HepG2 (cell line): ENCODE results near the gene AQP9. TPM values are rescaled to one million over a fixed set of nuclear protein-coding genes. Genes with fewer than 3 reads are reported as not detected.

Experiments used
- BRD4 ChIP-seq: sonication (generic); formaldehyde crosslinking; IDR thresholded peaks from 2 replicates; pipeline ENCODE4 v1.4.0; 2020; ENCODE audit warnings: missing genetic modification reagents
- CREB1 ChIP-seq, 2 experiments: fragments of 450-650 bp in 1 of 2; IDR thresholded peaks; 2 replicates each; pipeline ENCODE4 v1.6.1; 2016 to 2017; ENCODE audit warnings: control low read depth in 1 of 2, mild to moderate bottlenecking in 1 of 2, missing compliant biosample characterization in 1 of 2, missing genetic modification characterization in 1 of 2
- HNRNPLL ChIP-seq: fragments of 200-400 bp; formaldehyde crosslinking; IDR thresholded peaks from 2 replicates; pipeline ENCODE4 v1.6.1; 2017; ENCODE audit warnings: mild to moderate bottlenecking, low read depth, low read length; ENCODE audit not compliant: poor library complexity, severe bottlenecking
- KDM2A ChIP-seq: sonication (generic); formaldehyde crosslinking; IDR thresholded peaks from 2 replicates; pipeline ENCODE4 v1.4.0; 2020; ENCODE audit warnings: low read depth, missing genetic modification reagents, borderline replicate concordance
- NCOA5 ChIP-seq: sonication (generic); formaldehyde crosslinking; IDR thresholded peaks from 2 replicates; pipeline ENCODE4 v1.4.0; 2020; ENCODE audit warnings: missing genetic modification reagents
- NRL ChIP-seq: sonication (generic); formaldehyde crosslinking; IDR thresholded peaks from 2 replicates; pipeline ENCODE4 v1.5.0; 2020; ENCODE audit warnings: missing genetic modification reagents, mild to moderate bottlenecking, moderate library complexity, borderline replicate concordance
- RAD21 ChIP-seq: fragments of 450-650 bp; formaldehyde crosslinking; IDR thresholded peaks from 2 replicates; pipeline ENCODE4 v1.5.0; 2020; ENCODE audit warnings: mild to moderate bottlenecking
- STAG1 ChIP-seq: sonication (generic); formaldehyde crosslinking; IDR thresholded peaks from 2 replicates; pipeline ENCODE4 v1.4.0; 2020; ENCODE audit warnings: missing genetic modification reagents
- TEAD3 ChIP-seq: optimal IDR thresholded peaks from 2 replicates; pipeline ENCODE3; 2016; ENCODE audit warnings: borderline replicate concordance
- YY1 ChIP-seq: IDR thresholded peaks from 2 replicates; pipeline ENCODE4 v1.6.1; 2011; ENCODE audit warnings: low read length, low read depth, moderate library complexity, mild to moderate bottlenecking; ENCODE audit not compliant: insufficient read depth, insufficient replicate concordance
- ZEB1 ChIP-seq: IDR thresholded peaks from 2 replicates; pipeline ENCODE4 v1.6.1; 2012; ENCODE audit warnings: mild to moderate bottlenecking, low read depth, inconsistent platforms; ENCODE audit not compliant: insufficient replicate concordance
- ZFY ChIP-seq: sonication (generic); formaldehyde crosslinking; IDR thresholded peaks from 2 replicates; pipeline ENCODE4 v1.4.0; 2020; ENCODE audit warnings: missing genetic modification reagents
- ZNF224 ChIP-seq: sonication (generic); formaldehyde crosslinking; IDR thresholded peaks from 2 replicates; pipeline ENCODE4 v1.5.0; 2020; ENCODE audit warnings: mild to moderate bottlenecking, missing genetic modification reagents
- polyA plus RNA-seq, 8 experiments: library from polyadenylated mRNA; depleted of rRNA in 3 of 8; stranded (reverse) in 7 of 8; unstranded in 1 of 8; fragments of >200 nt; fragmentation: Illumina TruSeq in 4 of 8; extraction: Trizol in 4 of 8; gene quantifications; 2 replicates each; pipeline versions ENCODE4 v1.2.1 to v1.2.3, GENCODE V29; 2011 to 2016; ENCODE audit warnings: low read depth in 4 of 8, missing spikeins in 1 of 8, mixed read lengths in 1 of 8; ENCODE audit not compliant: insufficient read depth in 1 of 8
- total RNA-seq, 5 experiments: library from RNA; depleted of rRNA; stranded (reverse); fragments of >200 nt; fragmentation: Illumina TruSeq; extraction: Trizol; gene quantifications; 2 replicates each; pipeline ENCODE4 v1.2.3, GENCODE V29; 2016; ENCODE audit warnings: low read depth in 1 of 5
- TF ChIP-seq, protein P1 (sequence below): sonication (generic); formaldehyde crosslinking; IDR thresholded peaks from 2 replicates; pipeline ENCODE4 v1.8.0; 2023; ENCODE audit warnings: mild to moderate bottlenecking, missing genetic modification reagents
- TF ChIP-seq, protein P2 (sequence below): sonication (generic); formaldehyde crosslinking; IDR thresholded peaks from 2 replicates; pipeline ENCODE4 v1.5.0; 2020; ENCODE audit warnings: missing genetic modification reagents, mild to moderate bottlenecking, borderline replicate concordance
- TF ChIP-seq, protein P3 (sequence below): sonication (generic); formaldehyde crosslinking; IDR thresholded peaks from 2 replicates; pipeline ENCODE4 v1.8.1; 2023; ENCODE audit warnings: mild to moderate bottlenecking, moderate library complexity, missing genetic modification reagents
- TF ChIP-seq, protein P4 (sequence below): sonication (generic); formaldehyde crosslinking; IDR thresholded peaks from 2 replicates; pipeline ENCODE4 v1.4.0; 2020; ENCODE audit warnings: mild to moderate bottlenecking, missing genetic modification reagents
- TF ChIP-seq, protein P5 (sequence below): sonication (generic); formaldehyde crosslinking; IDR thresholded peaks from 2 replicates; pipeline ENCODE4 v1.4.0; 2020; ENCODE audit warnings: missing genetic modification reagents

Gene AQP9
- total and polyA plus RNA-seq, 2 of the 13 experiments (the other 11 are each of a cell fraction or from before 2014, with no cell fraction given), result not detected

DNA sequence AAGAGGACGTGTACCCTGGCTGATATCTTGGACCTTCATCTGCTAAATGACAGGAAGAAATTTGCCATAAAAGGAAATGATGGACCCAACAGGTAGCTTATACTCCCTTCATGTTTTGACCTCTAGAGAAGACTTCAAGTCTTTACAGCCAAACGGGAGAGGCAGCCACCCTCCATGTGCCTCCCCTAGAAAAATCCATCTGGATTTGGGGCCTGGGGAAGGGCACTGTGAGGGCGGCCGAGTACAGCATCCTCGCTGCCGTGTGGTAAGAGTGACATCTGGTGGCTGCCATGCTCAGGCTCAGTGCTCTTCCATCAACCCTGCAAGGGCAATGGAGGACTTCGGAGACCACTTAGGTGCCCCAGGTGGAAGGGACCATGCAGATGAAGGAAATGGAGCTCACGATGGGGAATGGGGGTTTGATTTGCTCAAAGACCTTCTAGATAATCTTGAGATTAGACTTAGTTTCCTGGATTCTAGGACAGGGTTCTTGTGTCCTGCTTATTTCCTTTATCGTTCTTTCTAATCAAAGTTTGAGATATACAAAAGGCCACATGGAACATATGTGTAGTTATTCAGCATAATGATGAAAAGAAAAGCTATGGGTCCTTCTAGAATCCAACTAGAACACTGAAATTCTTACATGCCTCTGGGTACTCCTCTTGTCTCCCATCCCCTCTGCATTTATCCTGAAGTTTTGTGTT lies 44.4 kb downstream of the AQP9 start (continued):
- TF ChIP-seq, protein P1, sequence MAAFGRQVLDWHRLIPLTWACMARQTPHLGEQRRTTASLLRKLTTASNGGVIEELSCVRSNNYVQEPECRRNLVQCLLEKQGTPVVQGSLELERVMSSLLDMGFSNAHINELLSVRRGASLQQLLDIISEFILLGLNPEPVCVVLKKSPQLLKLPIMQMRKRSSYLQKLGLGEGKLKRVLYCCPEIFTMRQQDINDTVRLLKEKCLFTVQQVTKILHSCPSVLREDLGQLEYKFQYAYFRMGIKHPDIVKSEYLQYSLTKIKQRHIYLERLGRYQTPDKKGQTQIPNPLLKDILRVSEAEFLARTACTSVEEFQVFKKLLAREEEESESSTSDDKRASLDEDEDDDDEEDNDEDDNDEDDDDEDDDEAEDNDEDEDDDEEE (CRISPR knock-in tag), result no peak
- TF ChIP-seq, protein P2, sequence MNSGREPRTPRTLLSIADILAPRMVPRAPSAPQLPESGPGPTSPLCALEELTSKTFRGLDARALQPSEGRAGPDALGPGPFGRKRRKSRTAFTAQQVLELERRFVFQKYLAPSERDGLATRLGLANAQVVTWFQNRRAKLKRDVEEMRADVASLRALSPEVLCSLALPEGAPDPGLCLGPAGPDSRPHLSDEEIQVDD, result no peak
- no peak for TF ChIP-seq HNRNPLL
- no peak for TF ChIP-seq ZEB1
- TF ChIP-seq YY1, result peak; percentile 17
- TF ChIP-seq KDM2A (CRISPR knock-in tag), result peak; percentile 44; the same call in 1 of the 2 replicates
- TF ChIP-seq TEAD3, result peak; percentile 24
- TF ChIP-seq NCOA5 (CRISPR knock-in tag), result no peak
- TF ChIP-seq ZNF224 (CRISPR knock-in tag), result no peak
- TF ChIP-seq CREB1 (IDR thresholded peaks at IDR 0.05), result no peak
- TF ChIP-seq CREB1 (CRISPR knock-in tag; IDR thresholded peaks at IDR 0.05), result no peak
- TF ChIP-seq BRD4, result no peak
- TF ChIP-seq ZFY (CRISPR knock-in tag), result no peak
- no peak for TF ChIP-seq NRL (CRISPR knock-in tag)
- TF ChIP-seq RAD21 (CRISPR knock-in tag), result peak; percentile 94
- TF ChIP-seq, protein P3, sequence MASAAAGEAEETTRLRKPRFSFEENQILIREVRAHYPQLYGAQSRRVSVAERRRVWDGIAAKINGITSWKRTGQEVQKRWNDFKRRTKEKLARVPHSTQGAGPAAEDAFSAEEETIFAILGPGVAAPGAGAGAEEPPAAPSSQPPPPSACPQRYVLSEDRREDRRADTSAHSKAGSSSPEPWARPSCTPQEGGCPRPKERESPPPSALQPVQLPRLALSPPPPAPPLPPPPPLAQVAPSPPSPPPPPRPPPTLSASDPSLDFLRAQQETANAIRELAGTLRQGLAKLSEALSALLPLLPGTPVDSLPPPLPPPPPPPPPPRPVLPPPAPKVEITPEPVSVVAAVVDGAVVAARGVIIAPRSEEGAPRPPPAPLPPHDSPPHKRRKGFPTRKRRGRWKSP, result no peak
- TF ChIP-seq, protein P4, sequence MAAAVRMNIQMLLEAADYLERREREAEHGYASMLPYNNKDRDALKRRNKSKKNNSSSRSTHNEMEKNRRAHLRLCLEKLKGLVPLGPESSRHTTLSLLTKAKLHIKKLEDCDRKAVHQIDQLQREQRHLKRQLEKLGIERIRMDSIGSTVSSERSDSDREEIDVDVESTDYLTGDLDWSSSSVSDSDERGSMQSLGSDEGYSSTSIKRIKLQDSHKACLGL (CRISPR knock-in tag), result no peak
- TF ChIP-seq STAG1 (CRISPR knock-in tag), result peak; percentile 99
- TF ChIP-seq, protein P5, sequence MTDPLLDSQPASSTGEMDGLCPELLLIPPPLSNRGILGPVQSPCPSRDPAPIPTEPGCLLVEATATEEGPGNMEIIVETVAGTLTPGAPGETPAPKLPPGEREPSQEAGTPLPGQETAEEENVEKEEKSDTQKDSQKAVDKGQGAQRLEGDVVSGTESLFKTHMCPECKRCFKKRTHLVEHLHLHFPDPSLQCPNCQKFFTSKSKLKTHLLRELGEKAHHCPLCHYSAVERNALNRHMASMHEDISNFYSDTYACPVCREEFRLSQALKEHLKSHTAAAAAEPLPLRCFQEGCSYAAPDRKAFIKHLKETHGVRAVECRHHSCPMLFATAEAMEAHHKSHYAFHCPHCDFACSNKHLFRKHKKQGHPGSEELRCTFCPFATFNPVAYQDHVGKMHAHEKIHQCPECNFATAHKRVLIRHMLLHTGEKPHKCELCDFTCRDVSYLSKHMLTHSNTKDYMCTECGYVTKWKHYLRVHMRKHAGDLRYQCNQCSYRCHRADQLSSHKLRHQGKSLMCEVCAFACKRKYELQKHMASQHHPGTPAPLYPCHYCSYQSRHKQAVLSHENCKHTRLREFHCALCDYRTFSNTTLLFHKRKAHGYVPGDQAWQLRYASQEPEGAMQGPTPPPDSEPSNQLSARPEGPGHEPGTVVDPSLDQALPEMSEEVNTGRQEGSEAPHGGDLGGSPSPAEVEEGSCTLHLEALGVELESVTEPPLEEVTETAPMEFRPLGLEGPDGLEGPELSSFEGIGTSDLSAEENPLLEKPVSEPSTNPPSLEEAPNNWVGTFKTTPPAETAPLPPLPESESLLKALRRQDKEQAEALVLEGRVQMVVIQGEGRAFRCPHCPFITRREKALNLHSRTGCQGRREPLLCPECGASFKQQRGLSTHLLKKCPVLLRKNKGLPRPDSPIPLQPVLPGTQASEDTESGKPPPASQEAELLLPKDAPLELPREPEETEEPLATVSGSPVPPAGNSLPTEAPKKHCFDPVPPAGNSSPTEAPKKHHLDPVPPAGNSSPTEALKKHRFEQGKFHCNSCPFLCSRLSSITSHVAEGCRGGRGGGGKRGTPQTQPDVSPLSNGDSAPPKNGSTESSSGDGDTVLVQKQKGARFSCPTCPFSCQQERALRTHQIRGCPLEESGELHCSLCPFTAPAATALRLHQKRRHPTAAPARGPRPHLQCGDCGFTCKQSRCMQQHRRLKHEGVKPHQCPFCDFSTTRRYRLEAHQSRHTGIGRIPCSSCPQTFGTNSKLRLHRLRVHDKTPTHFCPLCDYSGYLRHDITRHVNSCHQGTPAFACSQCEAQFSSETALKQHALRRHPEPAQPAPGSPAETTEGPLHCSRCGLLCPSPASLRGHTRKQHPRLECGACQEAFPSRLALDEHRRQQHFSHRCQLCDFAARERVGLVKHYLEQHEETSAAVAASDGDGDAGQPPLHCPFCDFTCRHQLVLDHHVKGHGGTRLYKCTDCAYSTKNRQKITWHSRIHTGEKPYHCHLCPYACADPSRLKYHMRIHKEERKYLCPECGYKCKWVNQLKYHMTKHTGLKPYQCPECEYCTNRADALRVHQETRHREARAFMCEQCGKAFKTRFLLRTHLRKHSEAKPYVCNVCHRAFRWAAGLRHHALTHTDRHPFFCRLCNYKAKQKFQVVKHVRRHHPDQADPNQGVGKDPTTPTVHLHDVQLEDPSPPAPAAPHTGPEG (CRISPR knock-in tag), result no peak
